ENCODE measurements around the gene GALNT2.

Gene GALNT2

DNA sequence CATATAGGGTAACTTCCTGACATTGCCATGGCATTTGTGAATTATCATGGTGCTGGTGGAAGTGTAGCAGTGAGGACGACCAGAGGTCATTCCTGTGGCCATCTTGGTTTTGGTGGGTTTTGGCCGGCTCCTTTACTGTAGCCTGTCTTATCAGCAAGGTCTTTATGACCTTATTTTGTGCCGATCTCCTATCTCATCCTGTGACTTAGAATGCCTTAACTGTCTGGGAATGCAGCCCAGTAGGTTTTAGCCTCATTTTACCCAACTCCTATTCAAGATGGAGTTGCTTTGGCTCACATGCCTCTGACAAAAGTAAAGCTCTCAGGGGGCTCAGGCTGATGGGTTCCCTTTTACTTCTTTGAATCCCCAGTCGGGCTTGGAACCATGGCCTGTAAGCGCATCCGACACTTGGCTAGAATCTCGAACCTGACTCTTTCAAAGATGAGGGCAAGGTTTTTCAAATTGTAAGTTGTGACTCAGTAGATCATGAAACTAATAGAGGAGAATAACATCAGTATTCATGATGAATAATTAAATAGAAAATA lies 85.0 kb downstream of the GALNT2 start:
- TF ChIP-seq Cebpa-rat (IDR thresholded peaks at IDR 0.05) = no peak
- no peaks in the 10 kb centered on the region for H3K9me3 ChIP-seq
- no peaks in the 10 kb centered on the region for H3K27me3 ChIP-seq
- peaks cover 100% of the 10 kb centered on the region for H4K20me1 ChIP-seq
- no peak overlapping the region for H3K27ac ChIP-seq
- H3K9ac ChIP-seq = no peak overlapping the region
- 0 out of 2 replicates have a peak overlapping the region, but pooled peaks have one; percentile 1 for H3K4me2 ChIP-seq
- H3K36me3 ChIP-seq = peaks cover 78% of the 10 kb centered on the region
- H3K4me1 ChIP-seq = peaks cover 100% of the 10 kb centered on the region
- no peak overlapping the region for H3K4me3 ChIP-seq

DNA sequence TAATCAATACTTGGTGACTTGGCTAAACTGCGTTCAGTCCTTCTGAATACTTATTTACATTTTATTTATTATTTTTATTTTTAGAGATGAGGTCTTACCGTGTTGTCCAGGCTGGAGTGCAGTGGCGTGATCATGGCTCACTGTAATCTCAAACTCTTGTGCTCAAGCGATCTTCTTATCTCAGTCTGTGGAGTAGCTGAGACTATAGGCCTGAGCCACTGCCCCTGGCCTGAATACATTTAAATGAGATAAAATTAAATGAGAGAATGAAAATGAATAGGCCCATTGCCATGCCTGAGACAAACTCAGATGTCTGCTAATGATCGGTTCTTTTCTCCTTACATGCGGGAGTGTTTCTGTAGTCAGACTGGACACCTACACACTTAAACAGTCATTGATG lies 86.0 kb downstream of the GALNT2 start:
- H3K9me3 ChIP-seq = no peaks in the 10 kb centered on the region

DNA sequence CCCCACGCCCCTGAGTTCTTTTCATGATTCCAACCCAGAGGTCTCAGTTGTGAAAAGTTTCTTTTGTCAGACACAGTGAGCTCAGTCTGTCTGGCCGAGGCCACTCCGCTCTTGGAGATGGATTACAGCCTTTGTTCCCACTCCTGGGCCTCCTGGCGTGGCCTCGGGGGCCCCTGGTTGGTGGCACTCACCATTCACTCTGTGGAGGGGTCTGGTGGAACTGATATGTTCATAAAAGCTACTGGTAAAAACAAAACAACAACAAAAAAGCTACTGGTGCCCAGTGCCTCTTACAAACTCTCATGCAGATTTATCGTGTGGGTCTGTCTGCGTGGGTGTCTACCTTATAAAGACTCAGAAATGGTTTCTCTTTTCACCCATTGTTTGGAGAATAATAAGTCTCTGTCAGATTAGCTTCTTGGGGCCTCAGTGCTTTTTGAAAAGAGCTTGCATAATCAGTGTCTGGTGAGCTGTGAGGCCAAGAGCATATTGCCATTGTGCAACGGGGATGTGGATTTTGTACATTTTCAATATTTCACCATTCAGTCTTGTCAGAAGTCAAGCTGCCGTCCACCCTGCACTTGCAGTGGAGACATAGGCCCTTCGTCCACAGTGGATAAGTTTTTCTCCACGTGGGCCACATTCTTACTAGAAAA lies 86.7 kb downstream of the GALNT2 start:
- Histone ChIP-seq H3K4me3 (no peak overlapping the region), H4K20me1 (peaks cover 100% of the 10 kb centered on the region), H3K27me3 (no peaks in the 10 kb centered on the region), H3K9ac (no peak overlapping the region), H3K4me2 (0 out of 2 replicates have a peak overlapping the region, but pooled peaks have one; percentile 4), H3K36me3 (peaks cover 84% of the 10 kb centered on the region), H3K27ac (peak overlapping the region; percentile 43; the same call in 1 of the 2 replicates), H3K9me3 (no peaks in the 10 kb centered on the region), H3K4me1 (peaks cover 100% of the 10 kb centered on the region)
- no peak for TF ChIP-seq Cebpa-rat (IDR thresholded peaks at IDR 0.05)

More for the DNA sequence above, 86.0 kb downstream of the GALNT2 start:
- H3K9ac ChIP-seq = no peak overlapping the region
- H3K27me3 ChIP-seq = no peaks in the 10 kb centered on the region
- peak overlapping the region; percentile 13; the same call in 1 of the 2 replicates for H3K4me2 ChIP-seq
- peaks cover 78% of the 10 kb centered on the region for H3K36me3 ChIP-seq
- no peak overlapping the region for H3K27ac ChIP-seq
- TF ChIP-seq Cebpa-rat (IDR thresholded peaks at IDR 0.05) = no peak
- peaks cover 100% of the 10 kb centered on the region for H3K4me1 ChIP-seq
- no peak overlapping the region for H3K4me3 ChIP-seq
- H4K20me1 ChIP-seq = peaks cover 100% of the 10 kb centered on the region

DNA sequence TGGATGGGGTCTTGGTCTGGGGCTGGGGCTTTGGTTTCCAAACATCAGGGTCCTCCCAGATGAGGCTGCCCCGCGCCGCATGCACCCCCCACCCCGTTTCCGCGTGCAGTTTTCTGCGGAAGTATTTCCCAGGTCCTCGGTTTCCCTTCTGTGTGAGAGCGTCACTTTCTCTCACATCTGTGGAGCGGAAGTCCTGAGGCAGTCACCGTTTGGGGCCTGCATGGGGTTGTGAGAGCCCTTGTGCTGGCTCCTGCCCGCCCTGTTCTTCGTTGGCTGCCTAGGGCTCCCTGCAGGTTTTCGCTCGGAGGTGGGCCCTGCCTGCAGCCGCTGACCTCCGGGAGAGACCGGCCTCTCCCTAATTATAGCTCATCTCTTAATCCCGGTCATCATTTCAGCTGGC lies 88.0 kb downstream of the GALNT2 start:
- Histone ChIP-seq H3K9ac (no peak overlapping the region), H3K4me1 (peaks cover 100% of the 10 kb centered on the region), H3K36me3 (peaks cover 96% of the 10 kb centered on the region), H3K27me3 (no peaks in the 10 kb centered on the region), H3K4me3 (no peak overlapping the region), H3K4me2 (peak overlapping the region; percentile 33), H3K9me3 (no peaks in the 10 kb centered on the region), H4K20me1 (peaks cover 100% of the 10 kb centered on the region), H3K27ac (peak overlapping the region; percentile 29; the same call in 1 of the 2 replicates)
- no peak for TF ChIP-seq Cebpa-rat (IDR thresholded peaks at IDR 0.05)

DNA sequence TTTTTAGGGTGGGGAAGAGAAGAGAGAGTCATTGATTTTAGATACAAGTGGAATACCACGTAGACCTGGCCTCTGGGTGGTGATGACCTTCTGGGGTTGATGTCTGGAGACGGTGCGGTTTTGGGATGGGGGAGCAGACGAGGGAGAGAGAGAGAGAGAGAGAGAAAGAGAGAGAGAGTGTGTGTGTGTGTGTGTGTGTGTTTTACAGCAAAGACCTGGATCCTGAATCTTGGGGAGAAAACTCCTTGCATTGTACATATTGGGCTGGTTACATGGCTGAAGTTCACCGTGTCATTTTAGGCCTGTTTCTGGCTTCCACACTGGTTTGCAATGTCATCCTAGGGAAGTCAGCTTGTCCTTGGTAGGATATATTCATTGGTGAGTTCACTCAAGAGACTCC lies 89.0 kb downstream of the GALNT2 start:
- Histone ChIP-seq H3K27ac (no peak overlapping the region), H3K4me2 (peak overlapping the region; percentile 51), H3K27me3 (no peaks in the 10 kb centered on the region), H3K4me3 (no peak overlapping the region), H3K9me3 (no peaks in the 10 kb centered on the region), H3K36me3 (peaks cover 99% of the 10 kb centered on the region), H4K20me1 (peaks cover 100% of the 10 kb centered on the region), H3K9ac (no peak overlapping the region), H3K4me1 (peaks cover 100% of the 10 kb centered on the region)
- no peak for TF ChIP-seq Cebpa-rat (IDR thresholded peaks at IDR 0.05)

DNA sequence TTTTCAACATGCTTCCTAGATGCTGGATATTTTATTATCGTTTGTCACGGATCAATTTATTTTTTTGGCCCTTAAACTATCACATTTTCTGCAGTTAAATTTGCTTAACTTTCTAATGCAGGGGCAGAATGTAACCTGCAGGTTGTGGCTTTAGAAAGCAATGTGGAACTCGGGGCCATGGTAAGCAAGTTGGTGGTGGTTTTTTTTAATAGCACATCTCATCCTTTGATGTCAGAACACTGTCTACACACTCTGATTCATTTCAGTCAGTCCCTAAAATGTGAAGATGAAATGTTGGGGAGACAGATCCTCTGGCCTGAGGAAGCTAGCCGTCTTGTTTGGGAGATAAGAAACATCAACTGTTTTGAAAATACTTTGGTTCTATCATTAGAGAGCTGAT lies 89.5 kb downstream of the GALNT2 start:
- no peak overlapping the region for H3K27ac ChIP-seq
- H3K9me3 ChIP-seq = no peaks in the 10 kb centered on the region
- no peak for TF ChIP-seq Cebpa-rat (IDR thresholded peaks at IDR 0.05)
- H4K20me1 ChIP-seq = peaks cover 100% of the 10 kb centered on the region
- peaks cover 100% of the 10 kb centered on the region for H3K4me1 ChIP-seq
- H3K27me3 ChIP-seq = no peaks in the 10 kb centered on the region
- H3K9ac ChIP-seq = peak overlapping the region; percentile 17; the same call in 1 of the 2 replicates
- H3K4me2 ChIP-seq = peak overlapping the region; percentile 51
- H3K4me3 ChIP-seq = no peak overlapping the region
- peaks cover 99% of the 10 kb centered on the region for H3K36me3 ChIP-seq

DNA sequence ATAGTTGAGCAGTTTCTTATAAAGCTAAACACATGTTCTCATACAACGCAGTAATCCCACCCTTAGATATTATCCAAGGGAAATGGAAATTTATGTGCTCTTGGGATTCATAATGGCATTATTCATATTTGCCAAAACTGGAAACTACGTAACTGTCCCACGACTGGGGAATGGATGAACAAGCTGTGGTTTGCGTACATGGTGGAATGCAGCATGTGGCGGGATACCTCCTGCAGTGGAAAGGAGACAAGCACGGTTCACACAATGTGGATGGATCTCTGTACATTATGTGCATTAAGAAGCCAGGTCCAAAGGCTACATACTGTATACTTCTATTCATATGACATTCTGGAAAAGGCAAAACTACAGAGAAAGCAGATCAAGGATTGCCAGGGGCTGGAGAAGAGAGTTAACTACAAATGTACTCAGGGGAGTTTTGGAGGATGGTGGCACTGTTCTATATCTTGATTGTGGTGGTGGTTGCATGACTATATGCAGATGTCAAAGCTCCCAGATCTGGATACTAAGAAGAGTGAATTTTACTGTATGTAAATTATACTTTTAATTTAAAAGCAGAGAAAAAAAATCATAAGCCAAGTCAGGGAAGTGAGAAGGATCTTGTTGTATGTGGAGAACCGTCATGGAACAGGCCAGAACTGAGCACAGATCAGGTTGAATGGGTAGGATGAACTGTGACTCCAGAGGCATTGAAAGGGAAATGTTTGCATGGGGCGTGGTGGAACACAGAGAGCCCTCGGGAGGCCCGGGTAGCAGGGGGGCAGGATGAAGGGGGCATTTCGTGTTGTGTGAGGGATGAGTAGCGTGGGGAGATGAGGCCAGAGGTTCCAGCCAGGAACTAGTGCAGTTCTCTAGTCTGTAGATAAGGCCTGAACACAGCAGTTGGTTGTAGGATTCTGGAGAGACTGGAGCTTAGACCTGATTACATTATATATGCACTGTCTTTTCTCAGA lies 90.7 kb downstream of the GALNT2 start:
- no peak overlapping the region for H3K9ac ChIP-seq
- peak overlapping the region; percentile 51 for H3K4me2 ChIP-seq
- peaks cover 99% of the 10 kb centered on the region for H3K36me3 ChIP-seq
- no peak overlapping the region for H3K4me3 ChIP-seq
- H3K4me1 ChIP-seq = peaks cover 95% of the 10 kb centered on the region
- peaks cover 100% of the 10 kb centered on the region for H4K20me1 ChIP-seq
- no peaks in the 10 kb centered on the region for H3K9me3 ChIP-seq
- TF ChIP-seq Cebpa-rat (IDR thresholded peaks at IDR 0.05) = no peak
- H3K27ac ChIP-seq = peak overlapping the region; percentile 21; the same call in 1 of the 2 replicates
- H3K27me3 ChIP-seq = no peaks in the 10 kb centered on the region

DNA sequence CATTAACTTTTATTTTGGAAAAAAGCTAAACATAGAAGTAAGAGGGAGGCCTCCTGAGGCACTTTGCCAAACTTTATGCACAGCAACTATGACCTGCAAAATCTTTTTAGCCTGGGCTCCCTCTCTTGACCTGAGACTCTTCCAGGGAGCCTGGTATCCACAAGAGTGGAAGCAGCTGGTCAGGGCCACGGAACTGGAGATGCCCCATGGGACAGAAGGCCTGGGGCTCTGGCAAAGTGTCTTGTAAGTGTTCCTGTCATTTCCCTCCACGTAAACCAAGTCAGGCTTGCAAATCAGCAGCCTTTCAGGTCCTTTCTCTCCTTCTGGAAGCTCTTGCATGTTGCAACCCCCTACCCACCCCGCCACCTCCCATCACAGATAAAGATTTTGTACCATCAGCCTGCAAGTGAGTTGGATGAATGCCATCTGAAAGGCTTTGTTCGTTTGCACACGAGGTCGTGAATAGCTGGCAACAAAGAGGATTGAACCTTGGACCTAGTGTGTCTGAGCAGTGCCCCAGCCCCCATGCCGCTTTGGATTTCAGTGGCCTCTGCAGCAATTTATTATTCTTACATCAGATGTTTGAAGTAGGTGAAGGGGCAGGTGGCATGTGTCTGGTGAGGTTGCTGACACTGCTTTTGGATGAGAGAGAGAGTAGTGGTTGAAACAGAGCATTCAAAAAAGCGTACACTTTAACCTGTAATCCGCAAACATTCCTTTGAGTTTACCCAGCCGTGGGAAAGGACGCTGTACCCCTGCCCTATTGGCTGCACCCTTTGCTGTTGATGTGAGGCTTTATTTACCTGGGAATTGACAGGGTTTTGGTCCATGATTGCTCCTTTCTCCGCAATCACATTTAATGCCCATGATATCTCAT lies 91.6 kb downstream of the GALNT2 start:
- peaks cover 95% of the 10 kb centered on the region for H3K4me1 ChIP-seq
- TF ChIP-seq Cebpa-rat (IDR thresholded peaks at IDR 0.05) = no peak
- H4K20me1 ChIP-seq = peaks cover 100% of the 10 kb centered on the region
- peak overlapping the region; percentile 51 for H3K4me2 ChIP-seq
- 0 out of 2 replicates have a peak overlapping the region, but pooled peaks have one; percentile 21 for H3K27ac ChIP-seq
- H3K9me3 ChIP-seq = no peaks in the 10 kb centered on the region
- no peaks in the 10 kb centered on the region for H3K27me3 ChIP-seq
- no peak overlapping the region; the same call in 1 of the 2 replicates for H3K9ac ChIP-seq
- H3K4me3 ChIP-seq = no peak overlapping the region
- peaks cover 99% of the 10 kb centered on the region for H3K36me3 ChIP-seq

DNA sequence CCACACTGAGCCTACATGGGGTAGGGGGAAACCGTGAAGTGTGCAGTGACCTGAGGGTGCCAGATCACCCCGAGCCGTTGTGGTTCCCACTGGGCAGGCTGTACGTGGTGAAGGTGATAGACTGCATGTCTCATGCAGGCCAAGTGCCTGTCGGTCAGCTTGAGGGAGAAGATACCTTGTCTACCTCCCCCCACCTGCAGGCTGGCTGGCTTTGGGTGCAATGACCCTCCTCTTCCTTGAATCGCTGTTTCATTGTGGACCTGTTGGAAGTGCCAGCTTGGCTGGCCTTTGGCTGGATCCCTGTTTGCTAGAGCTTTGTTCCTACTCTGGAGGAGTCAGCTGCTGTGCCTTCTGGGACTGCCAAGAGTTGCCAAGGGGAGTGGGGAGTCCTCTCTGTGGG lies 92.5 kb downstream of the GALNT2 start:
- Histone ChIP-seq H3K4me1 (peaks cover 94% of the 10 kb centered on the region), H3K4me3 (no peak overlapping the region), H3K36me3 (peaks cover 99% of the 10 kb centered on the region), H4K20me1 (peaks cover 100% of the 10 kb centered on the region), H3K4me2 (peak overlapping the region; percentile 35), H3K9me3 (no peaks in the 10 kb centered on the region), H3K27me3 (no peaks in the 10 kb centered on the region), H3K27ac (peak overlapping the region; percentile 41), H3K9ac (no peak overlapping the region)
- TF ChIP-seq Cebpa-rat (IDR thresholded peaks at IDR 0.05) = no peak
